ENCODE measurements around the gene GMPR2. TPM values are rescaled to one million over a fixed set of nuclear protein-coding genes. Genes with fewer than 3 reads are reported as not detected.

Gene GMPR2
- total and polyA plus RNA-seq, 2 experiments from 2014 or later: 60.6 to 70.6 TPM

- no peak overlapping the region for H3K27ac Mint-ChIP-seq
- Histone ChIP-seq H3K4me1 (ENCODE audit: insufficient read depth) (no peaks in the 10 kb centered on the region), H3K4me2 (no peak overlapping the region), H3K36me3 (ENCODE audit: insufficient read depth) (no peaks in the 10 kb centered on the region), H3K9me2 (ENCODE audit: insufficient read depth) (no peaks in the 10 kb centered on the region), H3F3A (replicated peaks; ENCODE audit: low read depth) (no peaks in the 10 kb centered on the region), H3K4me3 (no peak overlapping the region), H3K27me3 (ENCODE audit: insufficient read depth) (no peaks in the 10 kb centered on the region), H3K79me2 (replicated peaks; ENCODE audit: insufficient read depth) (no peaks in the 10 kb centered on the region), H4K20me1 (replicated peaks; ENCODE audit: insufficient read depth) (no peaks in the 10 kb centered on the region; the same call in 1 of the 2 replicates), H2AFZ (no peak overlapping the region), H3K27ac (ENCODE audit: low read depth) (no peak overlapping the region)
- no peaks in the 10 kb centered on the region for H3K9me3 Mint-ChIP-seq
- TF ChIP-seq CREB1 (CRISPR knock-in tag; IDR thresholded peaks at IDR 0.05; ENCODE audit: low read depth): no peak
- no peak for TF ChIP-seq JUNB (IDR thresholded peaks at IDR 0.05; ENCODE audit: unreplicated experiment)
- no peak for TF ChIP-seq NANOG (IDR thresholded peaks at IDR 0.05; ENCODE audit: borderline replicate concordance)
- TF ChIP-seq REST (IDR thresholded peaks at IDR 0.05; ENCODE audit: unreplicated experiment): no peak
- no peak for TF ChIP-seq EZH2 (IDR thresholded peaks at IDR 0.05; ENCODE audit: low read depth, unreplicated experiment)
- H3K4me1 Mint-ChIP-seq: no peaks in the 10 kb centered on the region; the same call in 2 of the 3 replicates
- H3K36me3 Mint-ChIP-seq (ENCODE audit: low read depth): no peaks in the 10 kb centered on the region; the same call in 2 of the 3 replicates
- DNase-seq (ENCODE audit: low spot score): no peak
- ATAC-seq: no peak
- H3K27me3 Mint-ChIP-seq (ENCODE audit: insufficient read depth, low read depth, poor library complexity): peaks cover 10% of the 10 kb centered on the region
- H3K4me3 Mint-ChIP-seq: no peak overlapping the region
Observed at GRCh38 chr14:24281636-24282035, 48.9 kb downstream of the GMPR2 start.

- Histone ChIP-seq H4K20me1 (replicated peaks; ENCODE audit: insufficient read depth) (no peaks in the 10 kb centered on the region; the same call in 1 of the 2 replicates), H3K9me2 (ENCODE audit: insufficient read depth) (no peaks in the 10 kb centered on the region), H2AFZ (no peak overlapping the region), H3F3A (replicated peaks; ENCODE audit: low read depth) (no peaks in the 10 kb centered on the region), H3K79me2 (replicated peaks; ENCODE audit: insufficient read depth) (no peaks in the 10 kb centered on the region), H3K27me3 (ENCODE audit: insufficient read depth) (no peaks in the 10 kb centered on the region), H3K36me3 (ENCODE audit: insufficient read depth) (no peaks in the 10 kb centered on the region), H3K4me1 (ENCODE audit: insufficient read depth) (no peaks in the 10 kb centered on the region), H3K27ac (ENCODE audit: low read depth) (no peak overlapping the region), H3K4me2 (no peak overlapping the region), H3K4me3 (no peak overlapping the region)
- Mint-ChIP-seq H3K4me1 (no peaks in the 10 kb centered on the region; the same call in 2 of the 3 replicates), H3K36me3 (ENCODE audit: low read depth) (no peaks in the 10 kb centered on the region; the same call in 2 of the 3 replicates), H3K27me3 (ENCODE audit: insufficient read depth, low read depth, poor library complexity) (peaks cover 14% of the 10 kb centered on the region), H3K9me3 (no peaks in the 10 kb centered on the region), H3K27ac (no peak overlapping the region), H3K4me3 (no peak overlapping the region; the same call in 2 of the 3 replicates)
- ATAC-seq (no peak), DNase-seq (ENCODE audit: low spot score) (no peak)
- no peak for TF ChIP-seq CTCF (conservative IDR thresholded peaks at IDR 0.05; ENCODE audit: low read depth in 2 of 2)
- TF ChIP-seq ZNF331 (CRISPR knock-in tag; IDR thresholded peaks at IDR 0.05; ENCODE audit: low read depth): no peak
- TF ChIP-seq REST (IDR thresholded peaks at IDR 0.05; ENCODE audit: unreplicated experiment): no peak
- no peak for TF ChIP-seq NANOG (IDR thresholded peaks at IDR 0.05; ENCODE audit: borderline replicate concordance)
- TF ChIP-seq STAT1 (IDR thresholded peaks at IDR 0.05; ENCODE audit: unreplicated experiment): no peak
- no peak for TF ChIP-seq ZNF114 (CRISPR knock-in tag; IDR thresholded peaks at IDR 0.05)
- TF ChIP-seq EZH2phosphoT487 (IDR thresholded peaks at IDR 0.05; ENCODE audit: unreplicated experiment): no peak
- TF ChIP-seq POLR2AphosphoS5 (IDR thresholded peaks at IDR 0.05; ENCODE audit: low read depth): no peak
Observed at GRCh38 chr14:24282736-24283135, 50.0 kb downstream of the GMPR2 start.
